Measurements from ENCODE around the gene NRXN2.

The NRXN2 gene

DNA sequence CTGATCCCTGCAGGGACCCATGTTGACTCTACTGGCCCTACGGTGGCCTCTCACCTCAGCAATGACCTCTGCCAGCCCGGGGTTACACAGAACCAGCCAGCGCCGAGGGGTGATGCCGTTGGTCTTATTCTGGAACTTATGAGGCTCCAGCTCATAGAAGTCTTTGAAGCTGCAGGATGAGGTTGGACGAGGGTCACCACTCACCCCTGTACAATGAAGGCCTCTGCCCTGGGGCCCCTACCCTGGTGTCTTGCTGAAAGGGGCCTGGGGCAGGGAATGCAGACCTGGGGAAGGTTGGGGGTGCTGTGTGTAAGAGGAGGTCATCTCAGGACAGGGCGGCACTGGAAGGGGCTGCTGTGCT lies 30.0 kb upstream of the NRXN2 start:
- TF ChIP-seq EZH2phosphoT487 (IDR thresholded peaks at IDR 0.05; ENCODE audit: borderline replicate concordance): no peak
- TF ChIP-seq, protein P1, sequence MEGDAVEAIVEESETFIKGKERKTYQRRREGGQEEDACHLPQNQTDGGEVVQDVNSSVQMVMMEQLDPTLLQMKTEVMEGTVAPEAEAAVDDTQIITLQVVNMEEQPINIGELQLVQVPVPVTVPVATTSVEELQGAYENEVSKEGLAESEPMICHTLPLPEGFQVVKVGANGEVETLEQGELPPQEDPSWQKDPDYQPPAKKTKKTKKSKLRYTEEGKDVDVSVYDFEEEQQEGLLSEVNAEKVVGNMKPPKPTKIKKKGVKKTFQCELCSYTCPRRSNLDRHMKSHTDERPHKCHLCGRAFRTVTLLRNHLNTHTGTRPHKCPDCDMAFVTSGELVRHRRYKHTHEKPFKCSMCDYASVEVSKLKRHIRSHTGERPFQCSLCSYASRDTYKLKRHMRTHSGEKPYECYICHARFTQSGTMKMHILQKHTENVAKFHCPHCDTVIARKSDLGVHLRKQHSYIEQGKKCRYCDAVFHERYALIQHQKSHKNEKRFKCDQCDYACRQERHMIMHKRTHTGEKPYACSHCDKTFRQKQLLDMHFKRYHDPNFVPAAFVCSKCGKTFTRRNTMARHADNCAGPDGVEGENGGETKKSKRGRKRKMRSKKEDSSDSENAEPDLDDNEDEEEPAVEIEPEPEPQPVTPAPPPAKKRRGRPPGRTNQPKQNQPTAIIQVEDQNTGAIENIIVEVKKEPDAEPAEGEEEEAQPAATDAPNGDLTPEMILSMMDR (conservative IDR thresholded peaks at IDR 0.05; ENCODE audit: low read length): no peak
- no peaks in the 10 kb centered on the region for H3K4me1 ChIP-seq (ENCODE audit: insufficient read depth, low read length, poor library complexity, severe bottlenecking)
- no peaks in the 10 kb centered on the region for H4K20me1 ChIP-seq (ENCODE audit: insufficient read depth, low read length, poor library complexity, severe bottlenecking)
- no peaks in the 10 kb centered on the region for H3K36me3 ChIP-seq (ENCODE audit: insufficient read depth, low read length)
- H3K79me2 ChIP-seq (ENCODE audit: insufficient read depth, low read length): no peaks in the 10 kb centered on the region
- H2AFZ ChIP-seq (ENCODE audit: low read length): no peak overlapping the region
- H3F3A ChIP-seq (ENCODE audit: low read depth): no peaks in the 10 kb centered on the region
- H3K27me3 ChIP-seq (ENCODE audit: insufficient read depth, low read length, poor library complexity, severe bottlenecking): no peaks in the 10 kb centered on the region
- no peak overlapping the region for H3K4me3 ChIP-seq (ENCODE audit: low read length, poor library complexity, severe bottlenecking)
- H3K9ac ChIP-seq (ENCODE audit: low read depth, low read length, poor library complexity, severe bottlenecking): no peak overlapping the region
- H3K9me2 ChIP-seq (replicated peaks; ENCODE audit: low read depth, low read length): no peaks in the 10 kb centered on the region
- no peak overlapping the region for H3K4me2 ChIP-seq (ENCODE audit: low read depth, low read length, poor library complexity, severe bottlenecking)
- H3K9me3 ChIP-seq (ENCODE audit: insufficient read depth, low read depth, low read length): no peaks in the 10 kb centered on the region

DNA sequence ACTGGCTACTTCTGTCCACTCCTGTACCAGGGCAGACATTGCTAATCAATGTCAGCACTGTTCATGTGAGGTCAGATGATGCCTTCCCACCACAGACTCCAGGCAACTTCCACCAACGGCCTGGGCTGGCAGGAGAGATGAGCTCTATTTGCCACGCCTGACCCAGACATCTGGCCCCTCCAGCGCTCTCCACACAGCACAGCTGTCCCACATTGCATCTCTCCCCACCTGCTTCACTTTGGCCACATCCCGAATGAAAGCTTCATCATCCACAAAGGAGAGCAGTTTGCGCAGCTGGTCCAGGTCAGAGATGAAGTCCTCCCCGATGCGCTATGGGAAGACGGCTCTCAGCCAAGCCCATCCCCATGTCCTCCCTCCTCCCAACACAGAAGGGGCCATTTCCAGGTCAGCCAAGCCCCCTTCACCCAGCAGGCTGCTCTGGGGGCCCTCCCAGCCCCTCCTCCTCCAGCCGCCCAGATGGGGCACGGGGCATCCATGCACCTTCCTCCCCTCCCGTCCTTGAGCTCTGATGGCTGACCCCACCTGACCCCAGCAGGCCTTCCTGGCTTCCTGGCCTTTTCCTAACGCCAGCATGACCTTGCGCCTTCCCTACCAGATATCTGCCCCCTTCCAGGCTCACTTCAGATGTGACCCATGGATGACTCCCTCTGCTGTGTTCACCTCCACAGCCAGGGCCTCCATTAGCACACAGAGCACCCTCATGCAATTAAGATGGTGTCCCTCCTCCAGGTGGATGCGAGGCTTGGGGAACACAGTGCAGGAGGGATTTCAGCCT lies 29.4 kb upstream of the NRXN2 start:
- Histone ChIP-seq H3K36me3 (ENCODE audit: insufficient read depth, low read length) (no peaks in the 10 kb centered on the region), H2AFZ (ENCODE audit: low read length) (no peak overlapping the region), H3K9me2 (replicated peaks; ENCODE audit: low read depth, low read length) (no peaks in the 10 kb centered on the region), H3K27me3 (ENCODE audit: insufficient read depth, low read length, poor library complexity, severe bottlenecking) (no peaks in the 10 kb centered on the region), H3K4me1 (ENCODE audit: insufficient read depth, low read length, poor library complexity, severe bottlenecking) (no peaks in the 10 kb centered on the region), H3K4me2 (ENCODE audit: low read depth, low read length, poor library complexity, severe bottlenecking) (no peak overlapping the region), H3K9me3 (ENCODE audit: insufficient read depth, low read depth, low read length) (no peaks in the 10 kb centered on the region), H3K9ac (ENCODE audit: low read depth, low read length, poor library complexity, severe bottlenecking) (no peak overlapping the region), H3K79me2 (ENCODE audit: insufficient read depth, low read length) (no peaks in the 10 kb centered on the region), H4K20me1 (ENCODE audit: insufficient read depth, low read length, poor library complexity, severe bottlenecking) (no peaks in the 10 kb centered on the region), H3K4me3 (ENCODE audit: low read length, poor library complexity, severe bottlenecking) (no peak overlapping the region), H3F3A (ENCODE audit: low read depth) (no peaks in the 10 kb centered on the region)
- TF ChIP-seq, protein P1 (conservative IDR thresholded peaks at IDR 0.05; ENCODE audit: low read length): no peak
- TF ChIP-seq EZH2phosphoT487 (IDR thresholded peaks at IDR 0.05; ENCODE audit: borderline replicate concordance): no peak

DNA sequence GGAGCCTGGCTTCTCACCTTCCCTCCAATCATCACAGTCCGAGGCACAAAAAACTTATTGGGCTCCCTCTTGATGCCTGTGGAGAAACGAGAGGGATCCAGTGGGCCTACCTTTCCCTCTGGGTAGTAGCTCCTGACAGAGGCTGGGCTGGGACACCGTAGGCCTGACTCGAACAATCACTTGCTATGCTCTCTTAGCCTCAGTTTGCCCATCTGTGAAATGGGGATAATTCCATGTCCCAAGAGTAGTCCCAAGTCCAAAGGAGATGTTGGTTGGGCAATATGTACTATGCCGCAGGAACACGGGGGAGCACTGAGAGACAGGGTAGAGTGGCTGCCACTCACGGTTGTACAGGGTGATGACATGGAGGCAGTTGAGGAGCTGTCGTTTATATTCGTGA lies 28.6 kb upstream of the NRXN2 start:
- Histone ChIP-seq H3K9ac (ENCODE audit: low read depth, low read length, poor library complexity, severe bottlenecking) (no peak overlapping the region), H3K27me3 (ENCODE audit: insufficient read depth, low read length, poor library complexity, severe bottlenecking) (no peaks in the 10 kb centered on the region), H3K4me1 (ENCODE audit: insufficient read depth, low read length, poor library complexity, severe bottlenecking) (peaks cover 7% of the 10 kb centered on the region), H2AFZ (ENCODE audit: low read length) (no peak overlapping the region), H3K9me2 (replicated peaks; ENCODE audit: low read depth, low read length) (no peaks in the 10 kb centered on the region), H3K4me3 (ENCODE audit: low read length, poor library complexity, severe bottlenecking) (no peak overlapping the region), H3F3A (ENCODE audit: low read depth) (no peaks in the 10 kb centered on the region), H3K79me2 (ENCODE audit: insufficient read depth, low read length) (no peaks in the 10 kb centered on the region), H4K20me1 (ENCODE audit: insufficient read depth, low read length, poor library complexity, severe bottlenecking) (no peaks in the 10 kb centered on the region), H3K9me3 (ENCODE audit: insufficient read depth, low read depth, low read length) (no peaks in the 10 kb centered on the region), H3K4me2 (ENCODE audit: low read depth, low read length, poor library complexity, severe bottlenecking) (no peak overlapping the region), H3K36me3 (ENCODE audit: insufficient read depth, low read length) (no peaks in the 10 kb centered on the region)
- TF ChIP-seq EZH2phosphoT487 (IDR thresholded peaks at IDR 0.05; ENCODE audit: borderline replicate concordance): no peak
- TF ChIP-seq, protein P1 (conservative IDR thresholded peaks at IDR 0.05; ENCODE audit: low read length): no peak

Data from Loucy (cell line).